ENCODE measurements around the gene AVL9.

- TF ChIP-seq CTCF (IDR thresholded peaks at IDR 0.05) (no peak), POLR2A (IDR thresholded peaks at IDR 0.05) (no peak)
Observed at GRCh38 chr7:32489788-32490126, 5.5 kb upstream of the AVL9 start.

Measured in gastroesophageal sphincter (tissue), 3 donors.